OCI-LY1 (cell line): Measurements from ENCODE around the gene INTS3.

Experiments
- CTCF ChIP-seq: fragments of 200-600 bp; sonication (generic), shearing (Covaris generic); IDR thresholded peaks from 2 replicates; pipeline ENCODE4 v1.5.1; 2017; ENCODE audit warnings: mild to moderate bottlenecking, antibody characterized with exemption, low read length, moderate library complexity, mixed read lengths
- EZH2 ChIP-seq: fragments of 200-600 bp; sonication (generic), shearing (Covaris generic); IDR thresholded peaks from 2 replicates; pipeline ENCODE4 v1.8.0; 2017; ENCODE audit warnings: borderline replicate concordance, mixed run types, mild to moderate bottlenecking, antibody characterized with exemption, low read length, moderate library complexity, mixed read lengths

GRCh38 chr1:153774780-153775457 lies 47.1 kb downstream of the INTS3 start, which contains the start of gene SLC27A3:
- TF ChIP-seq EZH2 (no peak), CTCF (no peak)
